SU-DHL-6 (cell line): ENCODE data around the gene SNAPC3.

Source experiments
- H2AFZ ChIP-seq: fragments of 200-600 bp; sonication (generic); 2 replicates; pipeline ENCODE4 v1.6.1; 2014; ENCODE audit warnings: low read depth, mild to moderate bottlenecking, moderate library complexity, mixed read lengths, antibody characterized with exemption, low read length; ENCODE audit not compliant: severe bottlenecking
- H3F3A ChIP-seq: fragments of 200-600 bp; shearing (Covaris generic); 2 replicates; pipeline ENCODE4 v1.6.0; 2016; ENCODE audit warnings: antibody characterized with exemption, mild to moderate bottlenecking; ENCODE audit not compliant: insufficient read depth
- H3K27ac ChIP-seq: fragments of 200-600 bp; sonication (generic); 2 replicates; pipeline ENCODE4 v1.5.1; 2016; ENCODE audit warnings: low read depth, mild to moderate bottlenecking, low read length, moderate library complexity, mixed read lengths
- H3K27me3 ChIP-seq: fragments of 200-600 bp; sonication (generic), shearing (Covaris generic); 2 replicates; pipeline ENCODE4 v1.6.0; 2014; ENCODE audit warnings: mild to moderate bottlenecking, low read length
- H3K36me3 ChIP-seq: fragments of 200-600 bp; sonication (generic); 2 replicates; pipeline ENCODE4 v1.6.1; 2014; ENCODE audit warnings: mild to moderate bottlenecking, low read length, mixed read lengths
- H3K4me2 ChIP-seq: fragments of 300-600, 200-600 bp; shearing (Covaris generic), sonication (generic); 2 replicates; pipeline ENCODE4 v1.6.0; 2014; ENCODE audit warnings: low read length, low read depth, mild to moderate bottlenecking; ENCODE audit not compliant: poor library complexity, severe bottlenecking
- H3K4me3 ChIP-seq: fragments of 200-600 bp; sonication (generic); 2 replicates; pipeline ENCODE4 v1.5.1; 2014; ENCODE audit warnings: antibody characterized with exemption, low read length, mild to moderate bottlenecking, mixed read lengths; ENCODE audit not compliant: insufficient read depth, poor library complexity, severe bottlenecking
- H3K79me2 ChIP-seq: fragments of 200-600 bp; sonication (generic); 2 replicates; pipeline ENCODE4 v1.6.1; 2014; ENCODE audit warnings: mild to moderate bottlenecking, low read length, moderate library complexity; ENCODE audit not compliant: insufficient read depth
- H3K9ac ChIP-seq: fragments of 200-600 bp; sonication (generic); 2 replicates; pipeline ENCODE4 v1.7.0; 2014; ENCODE audit warnings: mild to moderate bottlenecking, low read length
- H3K9me2 ChIP-seq: fragments of 200-600 bp; sonication (generic); replicated peaks from 2 replicates; pipeline ENCODE4 v1.6.1; 2014; ENCODE audit warnings: low read length; ENCODE audit not compliant: insufficient read depth
- H3K9me3 ChIP-seq: fragments of 200-600 bp; sonication (generic); 2 replicates; pipeline ENCODE4 v1.6.1; 2014; ENCODE audit warnings: low read length, mixed read lengths; ENCODE audit not compliant: insufficient read depth
- H4K20me1 ChIP-seq: fragments of 200-600 bp; sonication (generic); 2 replicates; pipeline ENCODE4 v1.6.1; 2014; ENCODE audit warnings: low read depth, mild to moderate bottlenecking, antibody characterized with exemption, low read length, moderate library complexity, mixed read lengths
- CTCF ChIP-seq: fragments of 200-600 bp; sonication (generic); IDR thresholded peaks from one replicate; pipeline ENCODE4 v1.5.1; 2017; ENCODE audit warnings: antibody characterized with exemption, mild to moderate bottlenecking, low read length, moderate library complexity; ENCODE audit not compliant: insufficient read depth, poor library complexity, severe bottlenecking
- EZH2phosphoT487 ChIP-seq: fragments of 200-600 bp; sonication (generic), shearing (Covaris generic); conservative IDR thresholded peaks from 2 replicates; pipeline ENCODE4 v1.6.1; 2018; ENCODE audit warnings: mild to moderate bottlenecking, antibody characterized with exemption, low read length, moderate library complexity, mixed read lengths

SNAPC3 gene

GRCh38 chr9:15468145-15468544, 45.5 kb downstream of the SNAPC3 start:
- Histone ChIP-seq H3K4me3 (no peak overlapping the region), H3F3A (peaks cover 58% of the 10 kb centered on the region), H3K4me2 (no peak overlapping the region), H3K9me3 (no peaks in the 10 kb centered on the region), H3K27ac (no peak overlapping the region), H3K79me2 (no peaks in the 10 kb centered on the region), H3K9ac (no peak overlapping the region), H3K9me2 (no peaks in the 10 kb centered on the region), H4K20me1 (no peaks in the 10 kb centered on the region), H2AFZ (no peak overlapping the region), H3K36me3 (peaks cover 88% of the 10 kb centered on the region), H3K27me3 (no peaks in the 10 kb centered on the region)
- TF ChIP-seq CTCF (no peak), EZH2phosphoT487 (no peak)

GRCh38 chr9:15469406-15469805, 46.7 kb downstream of the SNAPC3 start:
- no peak overlapping the region for H3K27ac ChIP-seq

GRCh38 chr9:15469862-15470261, 47.2 kb downstream of the SNAPC3 start:
- Histone ChIP-seq H4K20me1 (no peaks in the 10 kb centered on the region), H3K9me3 (no peaks in the 10 kb centered on the region), H3K36me3 (peaks cover 88% of the 10 kb centered on the region), H3K79me2 (no peaks in the 10 kb centered on the region), H3K27ac (no peak overlapping the region), H3K9ac (no peak overlapping the region), H3F3A (peaks cover 59% of the 10 kb centered on the region), H3K9me2 (no peaks in the 10 kb centered on the region), H3K27me3 (no peaks in the 10 kb centered on the region), H3K4me2 (no peak overlapping the region), H2AFZ (no peak overlapping the region), H3K4me3 (no peak overlapping the region)
- TF ChIP-seq EZH2phosphoT487, result no peak
- TF ChIP-seq CTCF, result no peak

More at GRCh38 chr9:15469406-15469805, 46.7 kb downstream of the SNAPC3 start:
- Histone ChIP-seq H3K9ac (no peak overlapping the region), H3K4me3 (no peak overlapping the region), H2AFZ (no peak overlapping the region), H3K9me2 (no peaks in the 10 kb centered on the region), H3K27me3 (no peaks in the 10 kb centered on the region), H3K9me3 (no peaks in the 10 kb centered on the region), H3K36me3 (peaks cover 88% of the 10 kb centered on the region), H3K79me2 (no peaks in the 10 kb centered on the region), H4K20me1 (no peaks in the 10 kb centered on the region), H3K4me2 (no peak overlapping the region), H3F3A (peaks cover 59% of the 10 kb centered on the region)
- TF ChIP-seq CTCF, result no peak
- no peak for TF ChIP-seq EZH2phosphoT487
